GM19328 (cell line): Measurements from ENCODE around the gene WWOX.

Source experiments
- ATAC-seq: cut with Tn5 transposase; IDR thresholded peaks from one replicate; pipeline ENCODE4 v1.9.1; 2021; ENCODE audit warnings: mild to moderate bottlenecking, moderate library complexity; ENCODE audit not compliant: unreplicated experiment

The WWOX gene

GRCh38 chr16:78326731-78327130 is 227.3 kb downstream of the WWOX start:
- no peak for ATAC-seq

- no peak for ATAC-seq
Observed at GRCh38 chr16:78331731-78332130, 232.3 kb downstream of the WWOX start.

DNA sequence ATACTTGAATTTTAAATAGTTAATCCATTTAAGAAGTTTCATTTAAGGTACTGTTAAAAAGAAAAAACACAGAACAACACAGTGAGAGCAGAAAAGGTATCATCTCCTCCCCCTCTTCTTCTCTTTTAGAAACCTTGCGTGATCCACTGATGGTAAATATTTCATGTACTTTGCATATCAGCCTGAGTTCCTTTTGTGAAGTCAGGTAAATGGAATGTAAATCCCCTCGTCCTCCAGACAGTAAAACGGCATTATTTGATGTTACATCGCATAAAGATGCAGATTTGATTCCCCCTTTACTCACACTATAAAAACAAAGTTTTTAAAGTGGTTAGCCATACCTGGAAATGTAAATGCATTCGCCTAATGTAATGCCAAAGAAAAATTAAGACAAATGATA is 234.4 kb downstream of the WWOX start:
- no peak for ATAC-seq

GRCh38 chr16:78340590-78340989 is 241.1 kb downstream of the WWOX start:
- no peak for ATAC-seq

GRCh38 chr16:78348068-78348467 is 248.6 kb downstream of the WWOX start:
- no peak for ATAC-seq

DNA sequence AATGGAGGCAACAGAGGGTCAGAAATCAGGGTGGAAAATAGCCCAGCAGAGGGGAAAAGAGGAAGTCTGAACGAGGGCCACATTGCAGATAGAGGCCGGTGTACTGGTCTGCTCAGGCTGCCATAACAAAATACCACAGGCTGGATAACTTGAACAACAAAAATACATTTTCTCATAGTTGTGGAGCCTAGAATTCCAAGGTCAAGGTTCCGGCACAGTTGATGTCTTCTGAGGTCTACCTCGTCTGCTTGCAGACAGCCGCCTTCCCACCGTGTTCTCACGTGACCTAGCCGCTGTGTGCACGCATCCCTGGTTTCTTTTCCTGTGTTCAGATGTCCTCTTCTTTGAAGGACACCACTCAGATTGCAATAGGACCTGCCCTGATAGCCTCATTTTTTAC is 249.4 kb downstream of the WWOX start:
- no peak for ATAC-seq

GRCh38 chr16:78352184-78352583 is 252.7 kb downstream of the WWOX start:
- ATAC-seq: no peak

DNA sequence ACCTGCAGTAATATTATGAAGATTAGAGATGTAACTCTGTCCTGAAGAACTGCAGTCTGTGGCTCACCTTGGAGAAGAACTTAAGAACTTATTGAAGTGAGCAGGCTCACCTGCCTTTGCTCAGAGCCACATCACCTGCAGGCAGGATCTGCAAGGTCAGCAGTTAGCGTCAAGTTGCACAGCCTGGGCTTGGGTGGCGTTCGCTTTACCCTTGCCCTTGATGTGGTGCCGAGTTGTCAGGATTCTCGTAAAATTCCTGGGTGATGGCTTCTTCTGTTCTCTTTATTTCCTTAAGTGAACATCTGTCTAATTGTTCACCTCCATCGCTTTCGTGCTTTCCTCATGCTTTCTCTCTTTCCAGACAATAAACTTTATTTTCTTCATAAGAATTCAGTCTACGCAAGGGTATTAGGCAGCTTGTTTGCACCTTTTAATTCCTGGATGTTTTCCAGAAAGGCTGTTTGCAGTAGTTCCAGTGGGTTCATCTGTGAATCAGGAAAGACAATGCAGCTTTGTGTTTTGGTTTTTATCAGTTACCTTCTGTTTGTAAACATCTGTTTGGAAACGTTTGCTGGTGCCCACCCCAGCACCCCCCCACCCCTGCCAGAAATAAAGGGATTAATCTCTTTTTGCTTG is 254.3 kb downstream of the WWOX start:
- ATAC-seq: no peak

- ATAC-seq: no peak
Observed at GRCh38 chr16:78362524-78363135, 263.2 kb downstream of the WWOX start.

- ATAC-seq: no peak
Observed at GRCh38 chr16:78363843-78364555, 264.5 kb downstream of the WWOX start.

DNA sequence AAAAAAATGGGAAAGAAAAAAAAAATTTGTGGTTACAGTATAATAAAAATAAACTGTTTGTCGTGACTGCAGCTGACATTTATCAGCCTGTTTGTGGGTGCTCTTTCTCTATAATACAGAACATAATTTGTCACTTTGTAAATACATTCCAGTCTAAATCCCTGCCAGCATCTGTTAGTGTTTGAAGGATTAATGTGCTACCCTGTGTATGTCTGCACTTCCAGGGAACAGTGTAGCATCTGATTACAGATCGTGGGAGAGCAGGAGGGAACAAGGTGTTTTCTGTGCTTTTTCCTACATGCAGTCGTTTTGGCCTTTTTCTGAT is 265.1 kb downstream of the WWOX start:
- ATAC-seq: no peak

GRCh38 chr16:78365366-78365765 is 265.9 kb downstream of the WWOX start:
- ATAC-seq: no peak

DNA sequence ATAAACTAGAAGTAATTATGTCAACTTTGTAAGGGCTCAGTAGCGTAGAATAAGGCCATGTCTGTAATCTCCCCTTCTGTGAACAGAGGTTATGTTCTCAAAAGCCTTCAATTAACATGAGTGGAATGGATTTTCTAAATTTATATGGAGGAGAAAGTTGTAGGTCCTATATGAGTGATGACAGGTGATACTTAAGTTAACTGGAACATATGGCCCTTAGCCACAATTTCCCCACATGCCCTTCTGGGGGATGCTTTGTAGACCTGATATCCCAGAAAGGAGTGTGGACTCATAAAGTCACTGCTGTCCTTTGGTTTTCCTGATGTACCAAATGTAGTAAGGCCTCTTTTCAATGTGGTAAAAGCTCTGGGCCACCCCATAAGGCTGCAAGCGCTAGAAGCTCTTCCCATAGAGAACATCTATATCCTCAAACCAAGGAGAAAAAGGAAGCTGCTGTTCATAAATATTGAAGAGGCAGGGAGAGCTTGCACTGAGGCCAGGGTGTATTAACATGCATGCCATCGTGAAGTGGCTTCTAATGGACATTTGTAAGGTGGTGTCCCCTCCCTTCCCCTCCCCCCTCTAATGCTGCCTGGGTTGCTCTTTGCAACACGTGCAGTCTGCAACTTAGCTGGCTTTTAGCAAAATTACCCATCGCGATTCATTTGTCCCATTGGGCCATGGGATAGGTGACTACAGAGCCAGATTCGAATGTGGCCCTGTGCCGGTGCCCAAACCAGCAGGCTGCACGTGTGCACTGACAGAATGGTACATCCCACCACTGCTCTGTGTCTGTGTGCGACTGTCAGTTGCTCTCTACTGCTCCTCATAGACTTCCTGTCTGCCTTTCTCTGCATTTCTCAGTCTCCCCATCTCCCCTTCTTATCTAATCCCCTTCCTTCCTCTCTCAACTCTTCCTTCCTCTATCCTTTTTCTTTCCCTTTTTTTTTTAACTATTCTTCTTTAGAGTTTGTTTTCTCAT is 269.0 kb downstream of the WWOX start:
- no peak for ATAC-seq

DNA sequence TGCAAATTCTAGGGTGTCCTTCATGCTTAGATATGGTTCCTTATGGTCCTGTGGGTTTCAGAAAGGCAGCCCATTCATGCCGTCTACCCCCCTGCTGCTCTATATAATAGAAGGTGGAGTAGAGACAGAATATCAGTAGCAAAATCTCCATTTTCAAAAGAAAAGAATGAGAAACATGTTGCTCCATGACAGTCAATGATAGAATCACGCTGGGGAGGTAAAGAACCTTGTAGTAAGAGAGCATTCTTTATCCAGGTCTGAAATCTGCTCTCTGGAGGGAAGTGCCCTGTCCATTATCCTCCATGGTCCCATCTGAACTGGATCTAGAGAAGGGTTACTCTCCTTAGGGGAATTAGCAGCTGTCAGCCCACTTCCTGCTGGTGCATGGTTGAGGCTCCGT is 272.8 kb downstream of the WWOX start:
- ATAC-seq: no peak

- ATAC-seq: no peak
Observed at GRCh38 chr16:78375055-78375679, 275.7 kb downstream of the WWOX start.

DNA sequence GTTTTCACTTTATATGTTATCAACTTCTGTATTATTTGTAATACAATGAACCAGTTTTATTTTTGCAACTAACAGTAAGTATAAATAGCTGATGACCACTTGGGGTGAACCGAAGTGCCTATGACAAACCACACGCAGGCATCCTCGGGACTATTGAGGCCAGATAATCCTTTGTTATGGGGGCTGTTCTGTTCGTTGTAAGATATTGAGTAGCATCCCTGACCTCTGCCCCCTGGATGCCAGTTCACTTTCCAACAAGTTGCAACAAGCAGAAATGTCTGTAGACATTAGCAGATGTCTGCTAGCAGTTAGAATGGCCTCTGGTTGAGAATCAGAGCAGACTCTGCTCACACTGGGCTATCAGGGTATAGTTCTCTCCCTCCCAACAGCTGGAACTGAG is 277.0 kb downstream of the WWOX start:
- no peak for ATAC-seq

- no peak for ATAC-seq
Observed at GRCh38 chr16:78377312-78377711, 277.9 kb downstream of the WWOX start.

DNA sequence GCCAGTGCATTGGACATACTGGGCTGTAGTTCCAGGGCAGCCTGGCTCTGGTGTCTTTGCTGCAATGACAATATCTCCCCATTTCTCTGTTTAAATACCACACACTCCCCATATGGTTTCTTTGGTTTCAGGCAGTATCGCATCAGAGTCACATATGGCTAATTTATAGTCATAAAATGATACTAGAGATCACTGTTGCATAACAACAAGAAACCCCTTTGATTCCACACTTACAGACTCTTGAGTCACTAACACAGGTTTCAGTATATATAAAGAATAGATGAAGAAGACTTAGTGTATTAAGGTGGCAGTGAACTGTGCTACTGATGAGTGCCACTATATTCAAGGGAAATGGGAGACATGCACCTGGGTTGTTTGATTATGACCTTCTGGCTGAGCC is 281.6 kb downstream of the WWOX start:
- no peak for ATAC-seq

DNA sequence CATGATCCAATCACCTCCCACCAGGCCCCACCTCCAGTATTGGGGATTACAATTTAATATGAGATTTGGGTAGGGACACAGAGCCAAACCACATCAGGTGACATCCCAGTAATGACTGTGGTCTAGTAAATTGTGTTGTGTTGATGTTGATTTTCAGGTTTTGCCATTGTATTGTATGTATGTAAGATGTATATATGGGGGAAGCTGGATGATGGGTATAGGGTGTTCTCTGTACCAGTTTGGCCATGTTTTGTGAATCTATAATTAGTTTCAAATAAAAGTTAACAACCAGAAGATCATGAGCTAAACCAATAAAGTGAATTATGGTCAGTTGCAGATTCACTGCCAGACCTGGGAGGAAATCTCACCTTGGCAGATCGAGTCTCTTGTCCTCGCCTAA is 283.7 kb downstream of the WWOX start:
- no peak for ATAC-seq

DNA sequence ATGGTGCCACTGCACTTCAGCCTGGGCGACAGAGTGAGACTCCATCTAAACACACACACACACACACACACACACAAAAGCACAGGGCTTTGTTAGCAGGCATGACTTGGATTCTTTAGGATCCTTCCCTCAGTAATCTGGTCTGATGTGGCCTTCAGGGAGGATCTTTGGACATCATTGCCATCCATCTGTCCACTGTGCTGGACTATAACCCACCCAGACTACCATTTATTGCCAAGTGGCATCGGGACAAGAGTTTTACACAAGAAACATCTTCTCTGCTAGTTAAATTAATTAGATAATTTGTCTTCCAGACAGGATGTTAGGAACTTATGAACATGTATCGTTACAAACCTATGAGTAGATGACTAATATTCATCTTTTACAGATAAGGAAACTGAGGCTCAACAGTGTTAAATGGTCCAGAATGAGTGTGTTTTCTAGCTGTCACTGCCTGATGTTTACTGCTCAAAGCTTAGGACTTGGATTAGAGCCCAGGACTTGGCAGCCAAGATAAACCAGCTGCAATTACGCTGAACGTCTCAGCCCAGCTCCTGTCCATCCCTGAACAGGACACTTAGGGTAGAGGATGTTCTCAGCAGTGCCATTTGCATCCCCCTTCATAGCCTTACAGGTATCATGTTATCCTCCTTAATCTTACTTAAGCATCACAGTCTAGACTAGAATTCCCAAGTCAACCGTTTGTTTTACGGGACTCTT is 285.8 kb downstream of the WWOX start:
- ATAC-seq: no peak
